Forelimb muscle (tissue), 1 donor: ENCODE data around the gene LPP. TPM values are rescaled to one million over a fixed set of nuclear protein-coding genes. Genes with fewer than 3 reads are reported as not detected.

ENCODE experiments used
- DNase-seq: peaks from one replicate; pipeline ENCODE4 v3.0.0-alpha.2; 2013; ENCODE audit warnings: low read depth
- polyA plus RNA-seq: library from polyadenylated mRNA; unstranded; fragments of 120-200 nt; gene quantifications from one replicate; pipeline ENCODE4 v1.2.1, GENCODE V29; 2013; ENCODE audit not compliant: insufficient read length

LPP gene
- polyA plus RNA-seq, 1 donor = 12.4 TPM

DNA sequence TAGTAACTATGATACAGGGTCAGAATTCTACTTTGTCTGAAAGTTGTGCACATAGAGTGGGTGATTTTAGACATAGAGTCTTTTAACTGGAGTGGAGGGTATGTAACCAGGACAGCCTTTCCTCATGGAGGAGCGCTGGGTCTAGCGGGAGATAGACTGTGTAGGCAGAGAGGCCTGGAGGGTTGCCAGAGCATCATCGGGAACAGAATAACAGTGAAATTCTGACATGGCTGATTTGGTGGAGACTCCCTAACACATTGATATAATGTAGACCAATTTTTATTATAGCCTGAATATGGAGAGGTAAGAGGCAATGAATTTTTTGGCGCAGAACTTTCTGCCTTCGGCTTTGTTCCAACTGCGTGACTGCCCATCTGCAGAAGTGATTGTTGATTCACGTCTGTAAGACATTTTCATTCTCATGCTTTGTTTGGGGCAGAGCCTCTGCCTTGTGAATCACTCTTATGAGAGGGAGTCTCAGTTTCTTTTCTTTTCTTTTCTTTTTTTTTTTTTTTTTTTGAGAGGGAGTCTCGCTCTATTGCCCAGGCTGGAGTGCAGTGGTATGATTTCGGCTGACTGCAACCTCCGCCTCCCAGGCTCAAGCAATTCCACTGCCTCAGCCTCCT lies 16.0 kb downstream of the LPP start:
- DNase-seq = no peak

DNA sequence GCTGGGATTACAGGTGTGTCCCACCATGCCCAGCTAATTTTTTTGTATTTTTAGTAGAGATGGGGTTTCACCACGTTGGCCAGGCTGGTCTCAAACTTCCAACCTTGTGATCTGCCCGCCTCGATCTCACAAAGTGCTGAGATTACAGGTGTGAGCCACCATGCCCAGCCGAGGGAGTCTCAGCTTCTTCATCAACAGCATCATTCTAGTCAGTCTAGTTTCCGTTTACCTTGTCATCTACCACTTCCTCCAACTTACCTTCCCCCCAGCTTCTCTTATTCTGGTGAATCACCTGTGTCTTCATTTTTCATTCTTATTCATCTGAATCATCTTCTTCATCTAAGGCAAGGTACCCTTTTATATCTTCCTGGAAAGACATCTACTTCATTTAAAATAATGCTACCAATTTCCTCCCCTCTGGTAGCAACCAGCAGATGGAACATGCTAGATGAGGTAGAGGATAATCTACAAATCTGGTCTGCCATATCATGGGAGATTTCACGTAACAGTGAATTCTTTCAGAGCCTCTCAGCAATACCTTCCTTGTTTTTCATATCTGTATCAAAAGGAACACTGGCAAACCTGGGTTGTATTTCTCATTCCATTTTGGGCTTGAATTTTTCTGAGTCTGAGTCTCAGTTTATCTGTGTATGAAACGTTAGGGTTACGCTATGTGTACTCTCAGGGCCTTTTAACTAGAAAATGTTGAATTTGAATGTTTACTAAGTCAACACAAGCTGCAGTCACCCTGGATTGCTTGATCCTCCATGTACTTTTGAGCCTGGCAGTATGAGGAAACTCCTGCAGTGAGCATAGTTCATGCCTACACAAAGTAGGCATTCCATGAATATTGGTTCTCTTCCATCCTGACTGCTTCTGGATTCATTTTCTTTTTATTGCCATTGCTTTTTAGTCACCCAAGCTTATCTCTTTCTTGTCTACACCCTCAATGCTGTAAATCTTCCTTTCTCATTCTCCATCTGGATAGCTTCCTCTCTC lies 16.8 kb downstream of the LPP start:
- no peak for DNase-seq

DNA sequence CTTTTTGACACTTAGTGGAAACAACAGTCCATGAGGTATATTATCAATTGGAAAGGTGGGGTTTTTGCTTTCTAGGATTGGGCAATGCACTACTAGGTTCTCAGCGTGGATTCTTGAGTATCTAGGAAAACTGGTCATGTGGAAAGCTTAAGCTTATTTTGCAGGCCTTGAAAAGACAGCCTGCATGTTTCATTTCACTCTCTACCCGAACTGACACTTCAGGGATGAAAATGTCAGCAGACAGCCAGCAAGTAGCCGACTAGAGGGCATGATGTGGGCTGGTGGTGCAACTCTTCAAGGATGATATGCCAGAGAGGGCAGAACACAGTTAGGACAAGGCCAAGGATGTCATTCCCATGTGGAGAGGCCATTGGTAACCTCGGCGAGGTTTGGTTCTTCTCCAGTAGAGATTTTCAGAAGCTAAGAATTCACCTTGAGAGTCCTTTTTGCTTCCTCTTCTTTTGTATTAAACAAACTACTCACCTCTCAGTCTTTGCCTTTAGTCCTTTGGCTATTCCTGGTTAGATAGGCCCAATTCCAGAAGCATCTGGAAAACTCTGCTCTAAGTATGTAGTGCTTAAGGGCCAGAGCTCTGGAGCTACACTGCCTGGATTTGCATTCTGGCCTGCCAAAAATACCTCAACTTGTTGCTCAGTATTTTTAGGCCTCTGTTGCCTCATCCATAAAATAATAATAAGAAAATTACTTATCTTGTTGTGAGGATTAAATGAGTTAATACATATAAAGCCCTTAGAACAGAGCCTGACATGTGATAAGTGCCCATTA lies 17.9 kb downstream of the LPP start:
- no peak for DNase-seq

DNA sequence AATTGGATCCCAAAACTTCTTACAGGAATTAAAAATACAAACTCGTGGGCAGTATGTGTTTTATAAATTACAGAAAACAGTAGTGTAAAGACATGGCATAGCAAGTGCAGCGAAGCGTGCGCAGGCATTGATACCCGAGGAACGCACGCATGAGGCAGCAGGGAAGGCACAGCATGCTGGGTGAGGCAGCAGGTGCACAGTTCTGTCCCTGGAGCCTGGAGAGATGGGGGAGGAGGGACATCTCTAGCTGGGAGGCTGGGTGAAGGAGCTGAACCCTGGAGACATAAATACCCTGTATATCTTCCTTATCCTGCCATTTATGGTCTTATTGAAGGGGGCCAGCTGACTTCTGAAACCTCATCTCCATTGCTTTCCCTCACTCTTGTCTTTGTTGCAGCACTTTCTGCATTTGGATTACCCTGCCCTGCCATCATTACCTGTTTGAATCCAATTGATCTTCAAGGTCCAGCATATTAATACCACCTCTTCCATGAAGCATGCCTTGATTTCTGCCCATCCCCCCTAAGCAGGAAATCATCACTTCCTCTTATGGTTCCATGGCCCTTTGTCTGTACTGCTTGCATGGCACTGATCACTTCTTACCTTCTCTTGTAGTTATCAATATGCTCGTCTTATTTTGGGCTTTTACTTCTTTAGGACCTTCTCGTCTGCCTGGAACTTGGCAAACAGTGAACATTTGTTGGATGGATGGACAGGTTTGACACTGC lies 20.5 kb downstream of the LPP start:
- no peak for DNase-seq

DNA sequence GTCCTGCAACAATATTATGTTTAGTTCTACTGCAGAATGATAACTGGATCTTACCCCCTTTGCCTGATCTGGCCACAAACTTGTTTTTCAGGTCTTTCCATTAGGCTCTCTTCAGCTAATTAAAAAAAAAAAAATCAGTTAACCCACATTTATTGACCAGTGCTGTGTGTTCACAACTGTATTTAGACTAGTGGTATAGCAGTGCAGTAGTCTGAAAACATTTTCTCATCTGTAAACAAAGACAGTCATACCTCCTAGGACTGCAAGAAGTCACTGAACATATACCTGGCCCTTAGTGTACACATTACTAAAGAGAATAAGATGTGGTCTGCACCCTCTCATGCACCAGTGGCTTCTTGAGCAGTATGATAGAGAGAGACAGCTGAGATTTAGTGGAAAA lies 22.5 kb downstream of the LPP start:
- no peak for DNase-seq

DNA sequence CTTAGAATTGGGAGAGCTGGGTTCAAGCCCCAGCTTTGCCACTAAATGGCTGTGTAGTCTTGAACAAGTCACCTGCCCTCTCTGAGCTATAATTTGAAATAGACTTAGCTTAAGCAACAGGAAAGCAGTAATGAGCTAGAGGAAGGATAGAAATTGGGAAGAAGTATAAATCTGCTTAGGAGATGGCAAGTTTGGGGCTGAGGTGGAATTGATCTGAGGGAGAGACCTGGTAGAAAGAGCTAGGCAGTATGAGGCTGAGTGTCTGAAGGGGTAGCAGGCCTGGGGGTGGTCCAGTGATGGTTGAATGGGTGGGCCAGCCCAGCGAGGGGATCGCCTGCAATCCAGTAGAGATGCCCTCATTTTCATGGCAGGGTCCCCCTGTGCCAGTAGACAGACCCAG lies 22.9 kb downstream of the LPP start:
- no peak for DNase-seq

DNA sequence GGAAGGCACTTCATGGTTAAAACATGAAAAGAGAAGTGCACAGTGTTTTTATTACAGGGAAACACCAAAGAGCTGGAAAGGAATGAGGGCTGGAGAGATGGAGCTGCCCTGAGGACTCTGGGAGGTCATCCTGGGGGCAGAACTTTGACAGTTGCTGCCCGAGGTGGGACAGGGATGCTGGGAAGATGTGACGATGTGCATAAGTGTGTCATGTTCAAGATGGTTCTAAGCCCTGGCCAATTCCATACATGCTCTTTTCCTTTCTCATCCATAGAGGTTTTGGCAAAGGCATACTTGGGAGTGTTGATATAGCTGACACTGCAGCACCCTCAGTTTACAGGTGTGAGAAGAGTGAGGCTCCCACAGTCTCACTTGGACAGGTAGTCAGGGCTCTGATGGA lies 23.8 kb downstream of the LPP start:
- no peak for DNase-seq

DNA sequence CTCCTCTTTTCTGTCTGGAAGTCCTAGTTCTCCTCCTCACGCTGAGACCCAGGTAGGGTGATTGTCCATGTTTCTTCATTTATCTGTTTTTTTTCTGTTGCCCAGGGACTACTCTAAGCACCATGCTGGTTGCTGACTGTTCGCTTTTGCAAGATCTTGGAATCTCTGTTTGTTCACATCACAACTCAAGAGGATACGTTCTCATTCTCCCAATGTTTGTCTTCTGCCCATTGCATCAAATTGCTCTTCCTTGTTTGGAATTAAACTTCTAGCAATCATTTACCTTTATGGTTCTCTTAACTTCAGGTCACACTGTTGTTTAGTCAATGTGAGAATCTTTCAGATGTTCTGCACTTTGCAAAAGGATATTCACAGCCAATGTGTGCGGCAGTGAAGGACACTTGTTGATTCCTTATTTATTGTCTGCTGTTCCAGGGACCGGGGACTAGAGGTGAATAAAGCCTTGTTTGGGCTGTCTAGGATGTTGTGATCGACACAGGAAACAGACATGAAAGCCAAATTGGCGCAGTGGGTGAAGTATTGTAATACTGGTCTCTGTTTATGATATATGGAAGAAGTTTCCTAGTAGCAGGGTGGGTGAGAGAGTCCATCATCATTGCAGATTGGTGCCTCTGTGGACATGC lies 24.5 kb downstream of the LPP start:
- DNase-seq = no peak

DNA sequence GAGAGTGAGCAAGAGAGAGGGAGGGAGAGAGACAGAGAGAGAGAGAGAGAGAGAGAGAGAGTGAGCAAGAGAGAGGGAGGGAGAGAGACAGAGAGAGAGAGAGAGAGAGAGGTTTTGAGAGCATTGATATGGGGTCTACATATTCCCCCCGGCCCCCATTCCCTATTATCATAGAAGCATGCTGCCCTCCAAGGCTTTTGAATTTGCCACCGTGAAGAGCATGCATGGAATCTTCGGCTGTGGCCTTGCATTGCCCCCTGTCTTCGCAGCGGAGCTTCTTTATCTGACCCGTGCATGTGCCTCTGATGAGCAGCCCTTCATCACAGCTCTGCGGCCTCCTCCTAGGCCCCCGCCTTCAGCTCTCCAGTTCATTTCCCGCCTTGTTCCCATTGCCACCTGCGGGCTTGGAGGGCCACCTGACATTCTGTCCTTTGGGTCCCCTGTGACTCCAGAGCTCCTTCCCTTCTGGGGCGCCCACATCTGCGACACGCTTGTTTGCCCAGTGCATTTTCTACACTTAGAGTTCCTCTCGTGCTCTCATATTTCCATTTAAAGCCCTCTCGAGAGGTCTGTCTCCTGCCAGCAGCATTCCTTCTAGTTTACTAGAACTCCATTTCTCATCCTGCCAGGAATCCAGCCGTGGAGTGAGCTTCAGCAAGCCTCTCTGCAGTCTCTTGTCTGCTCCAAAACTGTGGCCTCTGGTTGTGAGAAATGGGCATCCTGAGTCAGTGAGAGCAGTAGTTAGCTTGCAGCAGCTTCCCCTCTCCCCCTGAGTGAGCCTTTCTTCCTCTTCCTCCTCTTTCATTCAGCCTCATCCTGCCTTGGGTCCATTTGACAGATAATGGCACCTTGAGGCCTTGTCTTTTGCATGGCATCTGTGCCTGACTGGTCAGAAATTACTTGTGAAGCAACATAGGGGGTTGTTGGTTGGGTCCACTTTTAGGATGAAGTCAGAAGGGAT lies 25.3 kb downstream of the LPP start:
- DNase-seq = no peak

DNA sequence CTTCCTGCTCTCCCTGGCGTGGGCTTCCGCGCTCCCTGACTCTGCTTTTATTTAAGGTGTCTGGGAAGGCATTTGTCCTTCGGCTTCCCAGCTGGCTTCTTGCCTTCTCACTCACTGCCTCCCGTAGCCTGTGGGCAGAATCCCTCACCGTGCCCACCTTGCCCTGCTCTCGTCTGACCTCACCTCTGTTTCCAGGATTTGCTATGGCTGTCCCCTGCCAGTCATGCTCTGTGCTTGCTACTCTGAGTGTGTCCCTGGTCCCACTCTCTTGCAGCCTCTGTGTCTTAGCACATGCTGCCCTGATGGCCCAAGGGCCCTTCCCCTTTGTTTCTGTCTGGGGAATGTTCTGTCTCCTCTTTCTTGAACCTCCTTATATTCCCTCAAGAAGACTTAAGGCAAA lies 26.2 kb downstream of the LPP start:
- DNase-seq = no peak

DNA sequence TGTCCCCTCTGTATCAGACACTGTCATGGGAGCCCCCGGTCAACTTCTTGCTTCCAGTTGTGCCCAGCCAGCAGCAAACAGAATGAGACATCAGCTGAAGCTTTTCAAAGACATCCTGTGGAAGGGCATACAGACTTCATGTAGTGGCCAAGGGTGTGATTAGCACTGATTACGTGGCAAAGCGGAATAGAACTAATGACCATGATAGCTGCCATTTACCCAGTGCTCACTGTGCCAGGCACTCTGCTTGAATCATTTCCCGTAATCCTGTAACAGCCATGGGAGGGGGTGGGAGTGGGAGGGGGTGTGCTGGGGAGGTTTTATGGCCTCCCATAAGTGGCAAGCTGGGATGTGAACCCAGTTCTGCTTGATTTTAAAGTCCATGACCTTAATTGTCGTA lies 29.5 kb downstream of the LPP start:
- no peak for DNase-seq

DNA sequence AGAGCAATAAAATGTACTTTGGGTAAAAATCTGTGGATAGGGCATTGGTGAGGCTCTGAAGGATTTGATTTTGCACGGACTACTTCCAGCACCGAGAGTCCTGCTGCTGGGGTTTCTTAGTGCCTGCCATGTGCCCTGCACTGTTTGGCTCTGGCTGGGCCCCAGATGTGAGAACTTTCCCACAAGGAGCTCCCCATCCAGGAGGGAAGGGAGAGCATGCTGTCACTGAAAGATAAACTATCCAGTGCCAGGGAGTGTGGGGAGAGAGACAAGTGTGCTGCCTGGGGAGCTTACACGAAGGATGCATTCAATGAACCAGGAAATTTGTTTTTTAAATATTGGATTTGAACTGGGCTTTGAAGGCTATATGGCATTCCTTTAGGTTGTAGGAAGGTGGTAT lies 30.2 kb downstream of the LPP start:
- no peak for DNase-seq

DNA sequence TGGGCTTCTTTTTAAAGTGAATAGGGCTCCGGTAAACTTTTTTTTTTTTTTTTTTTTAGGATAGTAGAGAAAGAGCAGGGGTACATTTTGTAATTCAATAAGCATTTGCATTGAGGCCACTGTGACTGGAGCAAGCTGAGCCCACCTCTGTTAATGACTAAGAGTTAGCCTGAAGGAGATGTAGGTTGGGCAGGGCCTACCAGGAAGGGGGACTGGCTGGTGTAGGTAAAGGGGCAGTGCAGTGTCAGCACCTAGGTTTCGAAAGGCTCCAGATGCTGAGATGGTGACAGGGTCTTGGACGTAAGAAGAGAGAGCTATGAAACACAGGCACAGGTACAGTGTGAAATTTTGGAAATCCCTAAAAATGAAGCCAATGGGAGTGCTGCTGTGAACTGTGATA lies 30.7 kb downstream of the LPP start:
- DNase-seq = no peak

DNA sequence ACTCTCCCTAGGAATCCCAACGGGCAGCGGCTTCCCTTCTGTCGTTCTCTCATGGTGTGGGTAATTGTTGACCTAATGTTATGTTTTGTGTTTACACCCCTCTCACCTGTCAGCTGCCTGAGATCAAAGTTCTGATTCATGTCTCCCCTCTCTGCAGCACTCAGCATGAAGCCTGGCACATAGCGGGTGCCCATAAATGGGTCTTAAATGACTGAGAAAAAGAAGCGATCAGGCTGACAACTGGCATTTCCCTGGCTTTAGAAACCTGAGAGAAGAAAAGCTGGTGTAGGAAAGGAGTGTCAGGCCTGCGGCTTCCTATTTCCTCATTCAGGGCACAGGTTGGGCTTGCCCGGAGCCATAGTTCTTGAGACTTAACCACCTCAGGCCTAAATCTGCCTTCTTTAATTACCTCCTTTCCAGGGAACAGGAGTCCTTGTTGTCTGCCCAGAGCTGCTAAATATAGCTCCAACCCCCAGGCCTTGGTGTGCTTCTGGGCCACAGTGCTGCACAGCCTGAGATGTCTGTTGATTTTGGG lies 31.8 kb downstream of the LPP start:
- DNase-seq = no peak

DNA sequence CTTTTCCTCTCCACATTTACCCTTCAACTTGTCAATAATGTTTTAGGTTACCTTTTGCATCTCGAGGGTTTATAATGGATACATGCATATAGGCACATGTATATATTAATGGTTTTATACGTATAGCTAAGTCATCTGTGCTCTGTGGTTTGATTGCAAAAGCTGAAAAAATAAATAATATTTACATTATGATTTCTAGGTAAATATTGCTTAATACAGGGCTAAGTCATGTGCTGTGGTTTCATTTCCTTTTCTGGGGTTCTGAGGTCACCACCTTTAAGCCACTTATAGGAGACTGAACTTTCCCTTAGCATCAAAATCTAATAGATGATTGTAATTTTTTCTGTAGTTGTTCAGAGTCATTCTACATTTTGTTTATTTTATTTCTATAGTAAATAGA lies 33.1 kb downstream of the LPP start:
- no peak for DNase-seq

DNA sequence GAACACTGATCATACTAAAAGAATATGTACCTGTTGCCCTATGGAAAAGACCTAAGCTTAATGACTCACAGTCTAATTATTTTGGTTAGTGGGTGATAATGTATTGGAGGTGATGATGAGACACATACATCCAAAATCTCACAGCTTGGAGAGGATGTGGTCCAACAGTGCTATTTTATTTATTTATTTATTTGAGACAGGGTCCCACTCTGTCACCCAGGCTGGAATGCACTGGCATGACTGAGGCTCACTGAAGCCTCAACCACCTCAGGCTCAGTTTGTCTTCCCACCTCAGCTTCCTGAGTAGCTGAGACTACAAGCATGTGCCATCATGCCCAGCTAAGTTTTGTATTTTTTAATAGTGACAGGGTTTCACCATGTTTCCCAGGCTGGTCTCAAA lies 35.0 kb downstream of the LPP start:
- DNase-seq = no peak

DNA sequence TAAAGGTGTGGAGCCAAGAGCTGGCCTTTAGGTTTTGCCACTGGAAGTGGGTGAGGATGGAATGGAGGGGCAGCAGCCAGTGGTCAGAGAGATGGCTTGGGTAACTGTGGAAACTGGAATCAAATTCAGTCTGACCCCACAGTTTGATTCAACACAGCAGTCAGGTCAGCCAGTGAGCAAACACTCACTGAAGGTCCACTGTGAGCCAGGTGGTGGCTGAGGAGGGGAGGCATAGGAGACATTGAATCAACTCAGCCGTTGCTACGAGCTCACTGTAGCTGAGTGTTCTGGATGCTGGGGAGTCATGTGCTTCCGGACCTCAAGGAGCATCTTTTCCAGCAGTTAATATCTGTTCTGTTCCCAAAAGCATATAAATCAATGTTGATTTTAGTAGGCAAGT lies 37.5 kb downstream of the LPP start:
- DNase-seq = no peak

DNA sequence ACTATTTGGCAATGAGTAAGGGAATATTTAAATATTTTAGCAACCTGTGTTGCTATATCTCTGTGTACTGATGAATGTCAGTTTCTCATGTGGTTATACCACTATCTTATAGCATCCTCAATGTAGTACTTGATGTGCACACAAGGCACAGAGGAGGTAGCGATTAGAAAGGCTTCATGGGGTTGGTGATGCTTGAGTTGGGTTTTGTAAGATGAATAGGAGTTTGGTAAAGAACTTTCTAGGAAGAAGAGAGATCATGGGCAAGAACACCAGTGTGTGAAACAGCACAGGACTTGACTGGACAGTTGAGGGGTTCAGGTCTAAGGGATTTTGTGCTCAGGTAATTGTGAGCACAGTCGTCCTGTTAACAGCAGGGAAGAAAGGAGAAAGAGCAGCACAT lies 38.1 kb downstream of the LPP start:
- DNase-seq = no peak

DNA sequence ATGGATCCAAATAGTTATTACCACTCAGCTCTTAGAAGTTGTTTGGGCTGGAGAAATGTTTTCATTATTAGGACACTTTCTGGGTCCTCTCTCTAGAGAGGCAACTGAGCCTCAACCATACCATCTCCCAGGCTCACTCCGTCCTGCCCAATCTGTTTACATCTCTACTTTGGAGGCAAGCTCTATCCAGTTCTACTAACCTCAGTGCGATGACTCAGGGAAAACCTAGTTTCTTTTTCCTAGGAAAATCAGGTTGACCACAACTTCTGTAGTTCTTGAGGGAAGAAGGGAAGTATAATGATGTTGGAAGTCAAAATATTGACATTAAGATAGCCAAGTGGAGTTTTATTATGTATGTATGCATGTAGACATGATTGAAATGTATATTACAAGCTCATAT lies 40.4 kb downstream of the LPP start:
- DNase-seq = no peak
